Forelimb muscle (tissue), 1 donor: ENCODE measurements around the gene ZNF470. TPM values are rescaled to one million over a fixed set of nuclear protein-coding genes. Genes with fewer than 3 reads are reported as not detected.

Source experiments
- DNase-seq: peaks from one replicate; pipeline ENCODE4 v3.0.0-alpha.2; 2013; ENCODE audit warnings: low read depth
- polyA plus RNA-seq: library from polyadenylated mRNA; unstranded; fragments of 120-200 nt; gene quantifications from one replicate; pipeline ENCODE4 v1.2.1, GENCODE V29; 2013; ENCODE audit not compliant: insufficient read length

The ZNF470 gene
- polyA plus RNA-seq, 1 donor: 4.6 TPM

GRCh38 chr19:56608274-56608964 lies 41.2 kb downstream of the ZNF470 start:
- DNase-seq: no peak

GRCh38 chr19:56611288-56611687 lies 44.0 kb downstream of the ZNF470 start:
- DNase-seq: no peak

- no peak for DNase-seq
These were observed 45.5 kb downstream of the ZNF470 start for GRCh38 chr19:56612737-56613136.

- no peak for DNase-seq
These were observed 46.4 kb downstream of the ZNF470 start for GRCh38 chr19:56613639-56614038.

- no peak for DNase-seq
These were observed 50.3 kb downstream of the ZNF470 start for GRCh38 chr19:56617531-56617930.

GRCh38 chr19:56619121-56619520 lies 51.9 kb downstream of the ZNF470 start:
- no peak for DNase-seq

- DNase-seq: no peak
These were observed 55.1 kb downstream of the ZNF470 start for GRCh38 chr19:56622374-56622773.

- no peak for DNase-seq
These were observed 55.7 kb downstream of the ZNF470 start for GRCh38 chr19:56623006-56623405.

GRCh38 chr19:56625708-56626107 lies 58.4 kb downstream of the ZNF470 start:
- DNase-seq: no peak

GRCh38 chr19:56633021-56633420 lies 65.8 kb downstream of the ZNF470 start:
- no peak for DNase-seq

- DNase-seq: peak; percentile 52
These were observed 70.8 kb downstream of the ZNF470 start for GRCh38 chr19:56637976-56638555.

Other genes with a start within 250 kb of the ZNF470 start
- gene ZNF582, start 173.9 kb upstream of the ZNF470 start, polyA plus RNA-seq: 6.9 TPM
- 6.2 TPM for gene ZNF583, start 163.1 kb upstream of the ZNF470 start, polyA plus RNA-seq
- 11.3 TPM for gene ZNF667, start 90.1 kb upstream of the ZNF470 start, polyA plus RNA-seq
- gene ZNF471, start 59.6 kb upstream of the ZNF470 start, polyA plus RNA-seq: 16.0 TPM
- 11.1 TPM for gene ZFP28, start 28.5 kb upstream of the ZNF470 start, polyA plus RNA-seq
- 6.9 TPM for gene ZNF71, start 27.8 kb downstream of the ZNF470 start, polyA plus RNA-seq
- gene SMIM17, start 75.7 kb downstream of the ZNF470 start, polyA plus RNA-seq: 1.7 TPM
- 1.9 TPM for gene ZNF835, start 104.3 kb downstream of the ZNF470 start, polyA plus RNA-seq